NOMO-1 treated with dmso at 0.1 percent for 144 hours (cell line): ENCODE measurements around the gene SELENOH.
A peak's percentile ranks its signal among the peaks of the same experiment; 100 is the strongest.

Experiments
- DNase-seq: peaks from one replicate; lab custom pipeline; 2025; ENCODE audit not compliant: unreplicated experiment; lab: John Stamatoyannopoulos, UW

The SELENOH gene

GRCh38 chr11:57778318-57779037 is 37.2 kb downstream of the SELENOH start:
- DNase-seq = no peak

- DNase-seq = no peak
These were observed 38.0 kb downstream of the SELENOH start for GRCh38 chr11:57779276-57779675.

- DNase-seq = no peak
These were observed 40.2 kb downstream of the SELENOH start for GRCh38 chr11:57781529-57781943.

- DNase-seq = no peak
These were observed 43.8 kb downstream of the SELENOH start for GRCh38 chr11:57785072-57785471.

- no peak for DNase-seq
These were observed 45.1 kb downstream of the SELENOH start for GRCh38 chr11:57786436-57786835.

GRCh38 chr11:57787006-57787604 is 45.8 kb downstream of the SELENOH start:
- no peak for DNase-seq

- DNase-seq = peak; percentile 86
These were observed 46.8 kb downstream of the SELENOH start for GRCh38 chr11:57787920-57788702.

- DNase-seq = no peak
These were observed 47.4 kb downstream of the SELENOH start for GRCh38 chr11:57788703-57789088.

GRCh38 chr11:57791321-57792059 is 50.2 kb downstream of the SELENOH start:
- peak; percentile 7 for DNase-seq

GRCh38 chr11:57792060-57792541 is 50.8 kb downstream of the SELENOH start:
- DNase-seq = peak; percentile 96

- DNase-seq = peak; percentile 18
These were observed 51.6 kb downstream of the SELENOH start for GRCh38 chr11:57792870-57793269.
